ENCODE results near the gene MTRR.

- TF ChIP-seq ZFX (IDR thresholded peaks at IDR 0.05; ENCODE audit: borderline replicate concordance), result no peak
- TF ChIP-seq CTCF (IDR thresholded peaks at IDR 0.05), result no peak
Observed at GRCh38 chr5:7917130-7918123, 48.5 kb downstream of the MTRR start.
